GM19468 (cell line): ENCODE data around the gene YBEY.
"Not testable (repeated sequence)": the region's sequence is repeated elsewhere in the genome, so short reads cannot be mapped to it uniquely, and the experiment has no call there.

Source experiments
- ATAC-seq: cut with Tn5 transposase; IDR thresholded peaks from one replicate; pipeline ENCODE4 v1.9.1; 2021; ENCODE audit warnings: mild to moderate bottlenecking, moderate library complexity, moderate number of reproducible peaks; ENCODE audit not compliant: unreplicated experiment; ENCODE audit errors: extremely low read depth

YBEY gene

DNA sequence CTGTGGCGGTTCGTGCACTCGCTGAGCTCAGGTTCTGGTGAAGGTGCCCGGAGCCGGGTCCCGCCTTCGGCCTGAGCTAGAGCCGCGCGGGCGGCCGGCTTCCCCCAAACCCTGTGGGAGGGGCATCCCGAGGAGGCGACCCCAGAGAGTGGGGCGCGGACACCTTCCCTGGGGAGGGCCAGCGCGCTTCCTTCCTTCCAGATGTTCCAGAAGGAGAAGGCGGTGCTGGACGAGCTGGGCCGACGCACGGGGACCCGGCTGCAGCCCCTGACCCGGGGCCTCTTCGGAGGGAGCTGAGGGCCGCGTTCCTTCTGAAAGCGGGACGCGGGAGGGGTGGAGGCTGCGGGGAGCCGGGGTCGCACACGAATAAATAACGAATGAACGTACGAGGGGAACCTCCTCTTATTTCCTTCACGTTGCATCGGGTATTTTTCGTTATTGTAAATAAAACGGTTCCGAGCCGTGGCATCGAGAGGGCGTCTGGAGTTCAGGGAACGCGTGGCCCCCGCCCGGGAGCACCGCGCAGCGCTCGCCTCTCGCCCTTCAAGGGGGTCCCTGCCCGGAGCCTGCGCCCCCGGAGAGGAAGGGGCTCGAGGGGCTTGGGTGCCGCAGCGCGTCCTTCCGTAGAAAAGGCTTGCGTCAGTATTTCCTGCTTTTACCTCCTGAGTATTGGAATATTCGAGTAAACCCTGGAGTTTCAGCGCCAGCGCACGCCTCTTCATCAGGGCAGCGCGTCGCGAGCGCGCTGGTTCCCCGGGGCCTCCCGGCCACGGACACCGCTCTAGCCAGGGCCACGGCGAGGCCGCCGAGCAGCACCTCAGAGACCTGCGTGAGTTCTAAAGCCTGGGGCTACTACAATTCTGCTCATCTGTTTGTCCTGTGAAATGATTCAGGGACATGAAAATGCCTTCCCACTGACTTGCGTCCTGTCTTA, 11.5 kb downstream of the YBEY start:
- ATAC-seq: no peak

DNA sequence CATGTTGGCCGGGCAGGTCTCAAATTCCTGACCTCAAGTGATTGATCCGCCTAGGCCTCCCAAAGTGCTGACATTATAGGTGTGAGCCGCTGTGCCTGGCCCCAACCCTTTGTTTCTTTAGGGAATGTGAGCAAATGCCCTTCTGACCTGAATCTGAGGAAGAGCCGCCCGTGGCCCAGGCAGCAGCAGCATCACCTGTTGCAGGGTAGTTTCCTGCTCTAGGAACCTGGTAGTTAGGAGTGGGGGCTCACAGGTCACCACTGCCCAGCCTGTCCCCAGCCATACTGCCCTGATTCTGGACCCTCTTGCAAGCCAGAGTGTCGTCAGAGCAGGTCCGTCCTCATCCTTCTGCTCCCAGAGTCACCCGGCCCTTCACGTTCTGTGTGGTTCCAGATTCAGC, 13.0 kb downstream of the YBEY start:
- no peak for ATAC-seq

DNA sequence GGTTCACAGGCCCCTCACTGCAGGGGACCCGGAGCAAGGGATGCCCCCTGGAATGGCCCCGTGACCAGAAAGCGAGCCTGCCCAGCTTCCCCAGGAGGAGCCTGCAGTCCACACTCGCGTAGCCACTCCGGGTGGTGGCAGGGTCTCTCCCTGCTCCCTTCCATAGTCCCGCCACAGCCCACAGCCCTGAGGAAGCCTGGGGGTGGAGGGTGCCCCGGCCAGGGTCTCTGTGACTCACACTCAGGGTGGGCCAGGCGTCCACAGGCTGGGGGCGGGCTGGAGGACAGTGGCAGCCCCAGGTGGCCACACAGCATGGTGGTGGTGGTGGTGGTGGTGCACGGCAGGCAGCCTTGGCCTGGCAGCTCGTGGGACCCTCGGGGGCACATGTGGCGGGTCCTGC, 15.6 kb downstream of the YBEY start:
- no peak for ATAC-seq

DNA sequence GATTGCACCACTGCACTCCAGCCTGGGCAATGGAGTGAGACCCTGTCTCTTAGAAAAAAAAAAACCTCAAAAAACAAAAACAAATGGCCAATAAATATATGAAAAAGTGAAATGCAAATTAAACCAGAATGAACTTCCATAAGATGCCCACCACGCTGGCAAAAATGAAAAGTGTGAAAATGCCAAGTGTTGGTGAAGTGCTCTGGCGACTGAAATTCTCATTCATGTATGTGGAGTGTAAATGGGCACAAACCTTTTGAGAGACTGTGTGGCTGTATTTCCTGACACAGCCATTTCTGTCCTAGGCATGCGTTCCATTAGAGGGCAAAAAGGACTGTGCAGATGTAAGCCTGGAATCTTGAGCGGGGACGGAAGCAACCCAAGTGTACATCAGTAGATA, 18.3 kb downstream of the YBEY start:
- ATAC-seq: no peak

DNA sequence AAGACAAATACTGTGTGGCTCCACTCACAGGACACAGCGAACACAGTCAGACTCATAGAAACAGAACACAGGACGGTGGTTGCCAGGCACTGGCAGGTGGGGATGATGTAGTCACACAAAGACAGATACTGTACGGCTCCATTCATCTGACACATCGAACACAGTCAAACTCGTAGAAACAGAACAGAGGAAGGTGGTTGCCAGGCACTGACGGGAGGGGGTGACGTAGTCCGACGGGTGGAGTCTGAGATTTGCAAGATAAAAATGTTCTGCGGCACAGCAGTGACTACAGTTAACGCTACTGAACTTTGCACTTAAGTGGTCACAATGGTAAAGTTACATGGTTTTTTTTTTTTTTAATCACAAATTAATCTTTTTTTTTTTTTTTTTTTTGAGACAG, 18.8 kb downstream of the YBEY start:
- ATAC-seq: no peak

DNA sequence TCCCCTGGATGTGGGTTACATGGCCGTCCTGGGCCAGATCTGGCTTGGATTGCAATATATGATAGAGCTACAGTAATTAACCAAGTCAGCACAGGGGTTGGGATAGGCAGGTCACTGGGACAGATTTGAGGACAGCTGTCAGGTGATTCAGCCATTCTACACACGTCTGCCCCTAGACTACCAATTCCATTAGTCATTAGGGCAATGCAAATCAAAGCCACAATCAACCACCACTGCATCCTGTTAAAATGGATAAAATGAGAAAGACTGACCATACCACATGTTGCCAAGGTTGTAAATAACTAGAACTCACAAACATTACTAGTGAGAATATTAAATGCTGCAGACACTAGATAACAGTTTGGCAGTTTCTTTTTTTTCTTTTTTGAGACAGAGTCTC, 21.5 kb downstream of the YBEY start:
- no peak for ATAC-seq

DNA sequence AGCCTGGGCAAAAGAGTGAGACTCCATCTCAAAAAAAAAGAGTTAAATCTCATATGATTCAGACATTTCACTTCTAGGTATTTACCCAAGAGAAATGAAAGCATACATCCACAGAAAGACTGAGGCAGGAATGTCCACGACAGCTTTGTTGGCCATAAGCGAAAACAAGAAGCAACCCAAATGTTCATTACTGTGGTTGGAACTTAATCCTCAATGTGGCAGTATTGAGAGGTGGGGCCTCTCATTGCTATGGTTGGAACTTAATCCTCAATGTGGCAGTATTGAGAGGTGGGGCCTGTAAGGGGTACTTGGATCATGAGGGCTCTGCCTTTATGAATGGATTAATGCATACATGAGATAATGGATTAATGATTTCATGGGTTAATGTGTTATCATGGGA, 22.3 kb downstream of the YBEY start:
- ATAC-seq: no peak

DNA sequence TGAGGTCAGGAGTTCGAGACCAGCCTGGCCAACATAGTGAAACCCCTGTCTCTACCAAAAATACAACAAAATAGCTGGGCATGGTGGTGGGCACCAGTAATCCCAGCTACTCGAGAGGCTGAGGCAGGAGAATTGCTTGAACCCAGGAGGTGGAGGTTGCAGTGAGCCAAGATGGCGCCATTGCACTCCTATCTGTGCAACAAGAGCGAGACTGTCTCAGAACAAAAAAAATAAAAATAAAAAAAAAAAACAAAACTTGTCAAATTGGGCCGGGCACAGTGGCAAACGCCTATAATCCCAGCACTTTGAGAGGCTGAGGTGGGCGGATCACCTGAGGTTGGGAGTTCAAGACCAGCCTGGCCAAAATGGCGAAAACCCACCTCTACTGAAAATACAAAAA, 24.1 kb downstream of the YBEY start:
- ATAC-seq: not testable (repeated sequence)

DNA sequence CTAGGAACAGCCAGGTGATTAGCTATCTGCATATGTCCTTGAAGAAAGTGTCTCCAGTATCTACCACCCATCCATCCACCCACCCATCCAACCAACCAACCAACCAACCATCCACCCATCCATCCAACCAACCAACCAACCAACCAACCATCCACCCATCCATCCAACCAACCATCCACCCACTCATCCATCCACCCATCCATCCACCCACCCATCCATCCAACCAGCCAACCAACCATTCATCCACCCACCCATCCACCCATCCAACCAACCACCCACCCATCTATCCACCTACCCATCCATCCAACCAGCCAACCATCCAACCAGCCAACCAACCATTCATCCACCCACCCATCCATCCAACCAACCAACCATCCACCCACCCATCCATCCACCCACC, 25.4 kb downstream of the YBEY start:
- no peak for ATAC-seq

DNA sequence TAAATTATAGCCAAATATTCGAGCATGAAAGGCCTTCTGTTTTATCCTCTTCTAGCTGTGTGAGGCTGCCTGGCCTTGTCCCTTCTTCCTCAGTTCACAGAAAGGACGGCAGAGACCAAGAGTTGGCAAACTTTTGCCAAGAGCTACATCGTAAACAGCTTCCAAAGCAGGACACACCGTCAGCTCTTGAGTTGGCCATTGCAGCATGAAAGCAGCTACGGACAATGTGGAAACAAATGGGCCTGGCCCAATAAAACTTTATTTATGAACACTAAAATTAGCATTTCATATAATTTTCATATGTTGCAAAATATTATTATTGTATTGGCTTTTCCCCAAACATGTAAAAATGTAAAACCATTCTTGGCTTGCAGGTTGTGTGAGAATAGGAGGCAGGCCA, 26.8 kb downstream of the YBEY start:
- ATAC-seq: no peak

DNA sequence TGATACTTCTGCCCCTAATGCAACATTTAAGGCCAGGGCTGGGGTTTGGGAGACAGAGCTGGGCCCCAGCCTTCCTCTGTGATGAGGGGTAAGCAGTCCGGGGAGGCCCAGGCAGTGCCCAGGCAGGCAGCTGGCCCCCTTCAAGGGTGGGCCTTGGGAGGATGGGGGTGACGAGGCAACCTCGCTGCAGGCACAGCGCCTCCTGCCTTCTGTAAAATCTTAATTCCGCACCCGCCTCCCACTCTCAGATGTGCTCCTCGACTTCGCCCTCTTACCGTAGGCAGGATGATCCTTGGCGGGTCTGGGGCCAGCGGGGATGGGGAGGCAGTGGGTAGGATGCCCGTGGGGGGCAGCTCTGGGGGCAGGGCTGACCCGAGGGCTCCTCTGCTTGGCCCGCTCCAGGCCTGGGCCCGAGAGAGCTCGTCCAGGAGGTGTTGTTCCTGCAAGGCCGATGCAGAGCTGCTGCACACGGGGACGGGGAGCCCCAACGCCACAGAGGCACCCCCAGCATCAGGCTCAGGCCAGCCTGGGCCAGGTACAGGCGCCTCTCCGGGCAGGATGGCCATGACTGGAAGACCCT, 28.4 kb downstream of the YBEY start:
- no peak for ATAC-seq

DNA sequence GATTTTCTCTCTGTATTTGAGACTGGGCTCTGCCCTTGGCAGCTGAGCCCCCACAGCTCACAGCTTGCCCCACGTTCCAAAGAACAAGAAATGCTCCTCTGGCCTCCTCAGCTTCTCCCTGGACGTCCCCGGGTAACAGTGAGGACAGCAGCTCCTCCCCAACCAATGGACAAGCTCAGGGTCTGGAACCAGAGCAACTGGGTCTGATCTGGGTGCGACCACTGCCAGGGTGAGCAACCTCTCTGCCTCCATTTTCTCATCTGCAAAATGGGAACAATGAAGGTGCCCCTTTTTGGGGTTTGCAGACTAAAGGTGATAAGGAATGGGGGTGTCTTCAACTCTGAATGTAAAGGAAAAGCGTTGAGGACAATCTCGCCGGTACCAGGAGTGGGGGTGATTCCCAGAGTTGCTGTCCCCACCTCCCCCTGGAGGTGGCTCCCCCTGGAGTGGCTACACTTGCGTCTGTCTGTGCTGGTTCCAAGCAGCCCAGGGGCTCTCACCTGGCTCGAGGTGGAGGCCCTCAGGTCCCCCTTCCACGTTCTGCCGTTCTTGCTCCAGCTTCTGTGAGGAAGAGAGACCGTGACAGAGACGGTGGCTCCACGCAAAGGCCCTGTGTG, 30.7 kb downstream of the YBEY start:
- no peak for ATAC-seq

DNA sequence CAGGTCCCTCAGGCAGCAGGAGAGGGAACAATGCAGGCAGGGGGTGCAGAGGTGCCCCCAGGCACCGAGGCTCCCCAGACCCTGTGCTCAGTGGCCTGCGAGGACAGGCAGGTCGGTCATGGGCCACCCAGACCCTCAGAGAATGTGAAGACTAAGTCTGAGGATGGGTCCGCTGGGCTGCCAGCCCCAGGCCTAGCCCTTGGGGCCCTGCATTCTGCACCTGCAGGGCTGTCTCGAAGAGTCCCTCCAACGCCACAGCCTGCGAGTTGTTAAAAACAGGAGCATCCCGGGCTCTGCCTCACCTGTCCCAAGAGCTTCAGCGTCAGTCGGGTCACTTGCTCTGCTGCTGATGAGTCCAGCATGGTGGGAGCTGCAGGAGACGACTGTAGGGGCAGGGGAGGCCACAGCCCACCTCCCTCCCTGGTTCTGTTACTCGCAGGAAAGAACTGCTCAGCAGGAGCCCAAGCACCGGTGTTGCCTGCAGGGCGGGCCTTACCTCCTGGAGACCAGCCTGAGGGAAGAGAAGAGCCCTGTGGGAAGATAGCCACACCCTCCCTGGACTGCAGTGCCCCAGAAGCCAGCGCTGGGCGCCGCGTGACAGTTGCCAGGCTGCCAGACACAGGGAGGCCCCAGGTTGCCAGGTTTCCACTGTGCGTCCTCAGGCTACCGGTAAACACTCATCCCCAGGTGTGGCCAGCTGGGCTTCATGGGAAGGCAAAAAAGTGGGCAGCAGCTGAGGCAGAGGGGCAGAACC, 31.7 kb downstream of the YBEY start:
- no peak for ATAC-seq

DNA sequence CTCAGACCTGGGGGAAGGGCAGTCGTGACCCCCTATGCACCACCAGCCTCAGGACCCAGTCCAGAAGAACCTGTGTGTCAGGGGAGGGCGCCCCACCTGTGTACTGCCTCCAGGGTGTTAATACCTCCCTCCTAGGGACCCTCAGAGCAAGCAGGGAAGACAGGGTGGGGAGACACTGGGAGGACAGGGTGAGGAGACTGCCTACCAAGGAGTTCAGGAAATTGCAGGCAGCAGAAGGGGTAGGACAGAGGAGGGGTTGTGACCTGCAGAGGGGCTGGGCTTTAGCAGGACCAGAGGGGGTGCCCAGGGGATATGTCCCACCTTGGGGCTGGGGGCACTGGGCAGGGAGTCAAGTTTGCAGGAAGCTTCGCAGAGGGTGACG, 32.3 kb downstream of the YBEY start:
- ATAC-seq: no peak

DNA sequence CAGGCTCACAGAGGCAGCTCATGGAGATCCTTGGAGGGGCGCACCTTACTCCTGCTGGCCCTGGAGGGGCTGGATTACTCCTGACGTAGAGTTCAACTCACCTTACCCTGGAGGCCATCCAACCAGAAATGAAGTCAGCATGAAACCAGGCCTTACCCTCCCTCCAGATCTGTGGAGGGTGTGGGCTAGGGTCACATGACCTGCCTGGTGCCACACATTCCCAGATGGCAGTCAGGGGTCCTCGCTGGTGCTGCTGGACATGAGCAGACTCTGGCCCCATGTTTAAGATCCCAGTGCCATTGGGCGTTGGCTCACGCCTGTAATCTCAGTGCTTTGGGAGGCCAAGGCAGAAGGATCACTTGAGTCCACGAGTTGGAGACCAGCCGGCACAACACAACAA, 33.0 kb downstream of the YBEY start:
- ATAC-seq: no peak

DNA sequence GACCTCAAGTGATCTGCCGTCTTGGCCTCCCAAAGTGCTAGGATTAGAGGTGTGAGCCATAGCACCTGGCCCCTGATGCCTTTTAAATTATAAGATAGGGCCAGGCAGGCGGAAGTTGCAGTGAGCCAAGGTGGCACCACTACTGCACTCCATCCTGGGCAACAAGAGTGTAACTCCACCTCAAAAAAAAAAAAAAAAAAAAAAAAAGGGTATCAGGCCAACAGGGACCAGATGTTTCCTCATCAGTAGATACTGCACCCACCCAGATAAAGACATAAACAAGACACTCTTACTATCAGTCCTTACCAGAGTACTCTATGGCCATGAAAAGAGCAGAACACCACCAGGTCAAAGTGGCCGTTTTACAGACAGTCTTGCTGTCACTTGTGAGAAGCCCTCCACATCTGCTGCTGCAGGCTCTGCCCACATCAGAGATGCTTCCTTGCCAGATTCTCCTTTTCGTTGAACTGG, 34.2 kb downstream of the YBEY start:
- ATAC-seq: no peak

DNA sequence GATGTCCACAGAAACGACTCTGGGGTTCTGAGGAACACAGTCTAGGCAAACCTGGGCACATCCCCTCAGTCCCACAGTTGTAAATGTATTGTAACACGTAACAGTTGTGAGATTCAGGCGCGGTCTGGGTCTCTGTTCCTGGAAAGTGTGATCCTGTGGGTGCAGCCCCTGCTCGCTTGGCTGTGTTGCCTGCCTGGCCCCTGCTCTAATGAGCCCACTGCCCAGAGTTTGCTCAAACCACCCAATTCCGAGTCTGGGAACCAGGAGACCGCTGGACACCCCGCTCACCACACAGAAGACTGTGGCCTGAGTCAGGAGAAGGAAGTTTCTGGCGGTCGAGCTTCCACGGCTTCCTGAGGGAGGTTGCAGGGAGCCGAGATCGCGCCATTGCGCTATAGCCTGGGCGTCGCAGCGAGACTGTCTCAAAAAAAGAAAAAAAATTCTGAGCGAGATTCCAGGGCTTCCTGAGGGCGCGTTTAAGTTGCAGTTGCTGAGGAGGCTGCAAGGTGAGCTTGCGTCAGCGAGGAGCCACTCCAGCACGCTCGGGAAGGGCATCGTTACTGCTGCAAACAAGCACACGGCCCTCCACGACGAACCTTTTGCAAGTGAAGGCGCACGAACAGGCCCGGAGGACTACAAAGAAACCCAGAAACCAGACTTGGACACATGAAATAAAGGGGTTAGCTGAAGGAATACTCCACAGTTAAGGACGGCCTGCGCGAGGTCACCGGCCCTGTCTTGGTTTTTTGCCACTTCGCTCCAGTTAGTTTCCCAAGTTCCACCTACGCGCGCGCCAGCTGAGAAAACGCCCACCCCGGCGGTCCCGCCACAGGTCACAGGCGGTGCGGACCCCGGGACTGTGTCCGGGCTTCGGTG, 36.4 kb downstream of the YBEY start:
- no peak for ATAC-seq

DNA sequence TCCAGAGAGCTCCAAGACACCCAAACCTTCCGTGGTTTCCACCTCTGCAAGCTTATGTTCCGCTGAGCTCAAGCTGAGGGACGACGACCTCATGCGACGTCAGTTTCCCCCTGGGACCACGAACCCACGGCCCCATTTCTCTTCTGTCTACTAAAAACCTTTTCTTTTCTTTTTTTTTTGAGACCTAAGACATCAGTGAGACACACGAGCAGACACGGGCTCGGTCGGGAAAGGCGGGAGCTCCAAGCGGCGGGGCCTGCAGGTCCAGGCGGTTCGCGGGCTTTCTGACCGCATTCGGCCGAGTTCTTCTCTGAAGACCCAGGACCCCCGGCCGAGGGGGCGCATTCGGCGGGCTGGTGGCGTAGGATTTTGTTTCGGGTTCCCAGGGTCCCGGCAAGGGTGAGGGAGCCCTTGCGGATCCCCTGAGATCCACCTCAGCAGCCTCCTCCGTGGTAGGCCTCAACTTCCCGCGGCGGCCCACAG, 37.1 kb downstream of the YBEY start:
- ATAC-seq: no peak

DNA sequence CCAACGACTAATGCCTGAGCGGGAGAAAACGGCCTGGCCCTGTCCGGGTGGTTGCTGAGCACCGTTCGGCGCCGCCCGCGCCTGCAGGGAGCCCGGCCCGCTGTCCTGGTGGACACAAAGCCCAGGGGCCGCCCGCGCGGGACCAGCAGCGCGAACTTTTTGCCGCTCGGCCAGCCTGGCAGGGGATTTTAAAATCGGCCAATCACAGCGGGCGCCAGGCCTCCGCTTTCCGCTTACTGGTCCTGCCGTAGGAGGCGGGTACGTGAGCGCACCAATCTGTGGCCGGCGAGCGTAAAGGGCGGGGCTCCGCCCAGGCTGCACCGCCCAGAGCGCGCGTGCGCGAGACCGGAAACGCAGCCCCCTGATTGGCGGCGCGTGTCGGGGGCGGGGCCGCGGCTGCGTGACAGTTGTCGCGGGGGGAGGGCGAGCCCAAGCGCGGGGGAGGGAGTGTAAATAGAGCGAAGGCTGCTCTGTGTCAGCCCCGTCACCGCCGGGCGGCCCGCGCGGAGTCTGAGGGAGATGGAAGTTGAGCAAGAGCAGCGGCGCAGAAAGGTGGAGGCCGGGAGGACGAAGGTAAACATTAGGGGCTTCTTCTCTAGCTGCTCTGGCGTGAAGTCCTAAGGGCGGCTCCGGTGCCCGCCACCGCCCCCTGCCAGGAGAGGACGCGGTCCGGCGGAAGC, 37.7 kb downstream of the YBEY start, which contains the start of the genes C21orf58 and PCNT:
Gene C21orf58, minus strand, starts transcription at position 161 of the 680 bp plus-strand sequence. CDS start 1,132 bp downstream, outside the sequence.
Gene PCNT, plus strand, starts transcription at position 447 of the 680 bp plus-strand sequence. Its CDS starts 73 bp downstream, at position 520.
- ATAC-seq: peak; percentile 74
